Peyer's patch (tissue), 4 donors: ENCODE measurements around the gene NKD1.

Experiments used
- POLR2A ChIP-seq, 2 donors: fragments of 450-650 bp; IDR thresholded peaks; one replicate each; pipeline ENCODE4 v1.5.1; 2017; ENCODE audit warnings: antibody characterized with exemption in 2 of 2, mild to moderate bottlenecking in 2 of 2, moderate library complexity in 2 of 2
- TF ChIP-seq, protein P1 (sequence below), 6 experiments: fragments of 450-650 bp in 4 of 6; fragments of 200-600 bp in 2 of 6; sonication (generic) in 1 of 6; IDR thresholded peaks; one replicate each; pipeline ENCODE4 v1.5.1; 2017 to 2019; ENCODE audit warnings: antibody characterized with exemption in 6 of 6, mild to moderate bottlenecking in 3 of 6, moderate library complexity in 1 of 6

DNA sequence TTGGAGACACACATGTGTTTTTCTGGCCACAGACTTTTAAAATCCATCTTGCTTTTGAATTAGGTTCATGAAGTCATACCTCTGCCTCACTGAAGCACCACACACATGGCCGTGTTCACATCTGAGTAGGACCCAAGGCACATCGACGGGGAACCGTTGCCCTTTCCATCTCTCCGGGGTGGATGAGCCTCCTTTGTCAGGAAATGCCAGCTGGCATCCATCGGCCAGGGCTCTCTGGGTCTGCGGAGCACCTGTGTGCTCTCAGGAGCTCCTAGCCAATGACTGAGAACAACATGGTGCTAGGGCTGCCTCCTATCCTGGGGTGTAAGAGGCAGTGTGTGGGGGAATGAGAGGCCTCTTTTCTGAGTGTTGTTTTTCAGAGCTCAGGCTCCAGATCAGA is 24.5 kb upstream of the NKD1 start:
- TF ChIP-seq, protein P1, sequence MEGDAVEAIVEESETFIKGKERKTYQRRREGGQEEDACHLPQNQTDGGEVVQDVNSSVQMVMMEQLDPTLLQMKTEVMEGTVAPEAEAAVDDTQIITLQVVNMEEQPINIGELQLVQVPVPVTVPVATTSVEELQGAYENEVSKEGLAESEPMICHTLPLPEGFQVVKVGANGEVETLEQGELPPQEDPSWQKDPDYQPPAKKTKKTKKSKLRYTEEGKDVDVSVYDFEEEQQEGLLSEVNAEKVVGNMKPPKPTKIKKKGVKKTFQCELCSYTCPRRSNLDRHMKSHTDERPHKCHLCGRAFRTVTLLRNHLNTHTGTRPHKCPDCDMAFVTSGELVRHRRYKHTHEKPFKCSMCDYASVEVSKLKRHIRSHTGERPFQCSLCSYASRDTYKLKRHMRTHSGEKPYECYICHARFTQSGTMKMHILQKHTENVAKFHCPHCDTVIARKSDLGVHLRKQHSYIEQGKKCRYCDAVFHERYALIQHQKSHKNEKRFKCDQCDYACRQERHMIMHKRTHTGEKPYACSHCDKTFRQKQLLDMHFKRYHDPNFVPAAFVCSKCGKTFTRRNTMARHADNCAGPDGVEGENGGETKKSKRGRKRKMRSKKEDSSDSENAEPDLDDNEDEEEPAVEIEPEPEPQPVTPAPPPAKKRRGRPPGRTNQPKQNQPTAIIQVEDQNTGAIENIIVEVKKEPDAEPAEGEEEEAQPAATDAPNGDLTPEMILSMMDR (IDR thresholded peaks at IDR 0.05): no peak
- TF ChIP-seq POLR2A (IDR thresholded peaks at IDR 0.05): no peak
